Astrocyte (in vitro differentiated cells and primary cell): ENCODE measurements around the gene ANKRD53. TPM values are rescaled to one million over a fixed set of nuclear protein-coding genes. Genes with fewer than 3 reads are reported as not detected.

Experiments used
- DNase-seq: peaks from one replicate; pipeline ENCODE4 v3.0.0-alpha.2; 2010; ENCODE audit warnings: low read depth
- FAIRE-seq: peaks from 2 replicates; lab custom pipeline; 2011; peaks lifted over from hg19 to GRCh38; lab: Jason Lieb, UNC
- H2AFZ ChIP-seq: 2 replicates; pipeline ENCODE4 v1.6.0; 2012; ENCODE audit warnings: low read depth, low read length, inconsistent platforms
- H3K27ac ChIP-seq: 2 replicates; pipeline ENCODE4 v1.5.1; 2011; ENCODE audit warnings: low read depth, low read length, inconsistent platforms
- H3K27me3 ChIP-seq: 2 replicates; pipeline ENCODE4 v1.6.0; 2011; ENCODE audit warnings: low read length, inconsistent platforms; ENCODE audit not compliant: insufficient read depth
- H3K36me3 ChIP-seq: 2 replicates; pipeline ENCODE4 v1.5.1; 2011; ENCODE audit warnings: low read length, inconsistent platforms; ENCODE audit not compliant: insufficient read depth
- H3K4me1 ChIP-seq: 2 replicates; pipeline ENCODE4 v1.5.1; 2011; ENCODE audit warnings: low read length, inconsistent platforms; ENCODE audit not compliant: insufficient read depth
- H3K4me2 ChIP-seq: 2 replicates; pipeline ENCODE4 v1.6.0; 2012; ENCODE audit warnings: low read length, inconsistent platforms
- H3K4me3 ChIP-seq: 2 replicates; pipeline ENCODE4 v1.5.1; 2011; ENCODE audit warnings: low read depth, mild to moderate bottlenecking, low read length, inconsistent platforms; ENCODE audit not compliant: insufficient read depth
- H3K79me2 ChIP-seq: 2 replicates; pipeline ENCODE4 v1.6.0; 2012; ENCODE audit warnings: mild to moderate bottlenecking, low read length, inconsistent platforms; ENCODE audit not compliant: insufficient read depth
- H3K9ac ChIP-seq: 2 replicates; pipeline ENCODE4 v1.6.0; 2012; ENCODE audit warnings: mild to moderate bottlenecking, low read length, inconsistent platforms
- H3K9me3 ChIP-seq: 2 replicates; pipeline ENCODE4 v1.5.1; 2012; ENCODE audit warnings: low read depth, mild to moderate bottlenecking, low read length, inconsistent platforms; ENCODE audit not compliant: insufficient read depth
- H4K20me1 ChIP-seq: 2 replicates; pipeline ENCODE4 v1.6.0; 2012; ENCODE audit warnings: low read length, inconsistent platforms; ENCODE audit not compliant: insufficient read depth
- H3K27ac Mint-ChIP-seq: one replicate; pipeline ENCODE4 v1.8.0; 2021; ENCODE audit warnings: mild to moderate bottlenecking, mixed read lengths; ENCODE audit not compliant: unreplicated experiment
- H3K27me3 Mint-ChIP-seq: one replicate; pipeline ENCODE4 v1.8.0; 2021; ENCODE audit warnings: low read depth, mixed read lengths; ENCODE audit not compliant: unreplicated experiment
- H3K36me3 Mint-ChIP-seq: one replicate; pipeline ENCODE4 v1.8.0; 2021; ENCODE audit warnings: low read depth, mixed read lengths; ENCODE audit not compliant: unreplicated experiment
- H3K4me1 Mint-ChIP-seq: one replicate; pipeline ENCODE4 v1.8.0; 2021; ENCODE audit warnings: low read depth, mixed read lengths; ENCODE audit not compliant: unreplicated experiment
- H3K4me3 Mint-ChIP-seq: one replicate; pipeline ENCODE4 v1.8.0; 2021; ENCODE audit warnings: mild to moderate bottlenecking, moderate library complexity, mixed read lengths; ENCODE audit not compliant: unreplicated experiment
- H3K9me3 Mint-ChIP-seq: one replicate; pipeline ENCODE4 v1.8.0; 2021; ENCODE audit warnings: mild to moderate bottlenecking, mixed read lengths; ENCODE audit not compliant: unreplicated experiment
- CTCF ChIP-seq: IDR thresholded peaks from 2 replicates; pipeline ENCODE4 v1.5.1; 2011; ENCODE audit warnings: low read depth, mild to moderate bottlenecking, inconsistent platforms, low read length, moderate library complexity; ENCODE audit not compliant: insufficient read depth
- EZH2 ChIP-seq: IDR thresholded peaks from 2 replicates; pipeline ENCODE4 v1.6.1; 2012; ENCODE audit warnings: mild to moderate bottlenecking, low read length, inconsistent platforms; ENCODE audit not compliant: insufficient read depth
- total RNA-seq: library from RNA; stranded (reverse); gene quantifications from 2 replicates; pipeline ENCODE4 v1.2.1, GENCODE V29; 2021

Gene ANKRD53
- total RNA-seq, 1 donor from 2014 or later = 1.1 TPM

GRCh38 chr2:70986499-70987189 is 8.2 kb downstream of the ANKRD53 start:
- no peak overlapping the region for H3K27ac Mint-ChIP-seq
- H4K20me1 ChIP-seq = peaks cover 51% of the 10 kb centered on the region
- no peak overlapping the region for H3K9ac ChIP-seq
- no peaks in the 10 kb centered on the region for H3K4me1 Mint-ChIP-seq
- peaks cover 12% of the 10 kb centered on the region for H3K79me2 ChIP-seq
- FAIRE-seq = no peak
- no peaks in the 10 kb centered on the region for H3K27me3 ChIP-seq
- no peak overlapping the region for H3K4me2 ChIP-seq
- H3K4me3 ChIP-seq = no peak overlapping the region
- H3K27ac ChIP-seq = no peak overlapping the region
- no peak overlapping the region for H3K4me3 Mint-ChIP-seq
- no peak overlapping the region for H2AFZ ChIP-seq
- peaks cover 12% of the 10 kb centered on the region for H3K36me3 ChIP-seq
- H3K9me3 Mint-ChIP-seq = no peaks in the 10 kb centered on the region
- H3K36me3 Mint-ChIP-seq = peaks cover 24% of the 10 kb centered on the region
- H3K27me3 Mint-ChIP-seq = peaks cover 5% of the 10 kb centered on the region
- TF ChIP-seq CTCF (no peak), EZH2 (no peak)
- no peaks in the 10 kb centered on the region for H3K9me3 ChIP-seq
- no peaks in the 10 kb centered on the region for H3K4me1 ChIP-seq
- DNase-seq = no peak

DNA sequence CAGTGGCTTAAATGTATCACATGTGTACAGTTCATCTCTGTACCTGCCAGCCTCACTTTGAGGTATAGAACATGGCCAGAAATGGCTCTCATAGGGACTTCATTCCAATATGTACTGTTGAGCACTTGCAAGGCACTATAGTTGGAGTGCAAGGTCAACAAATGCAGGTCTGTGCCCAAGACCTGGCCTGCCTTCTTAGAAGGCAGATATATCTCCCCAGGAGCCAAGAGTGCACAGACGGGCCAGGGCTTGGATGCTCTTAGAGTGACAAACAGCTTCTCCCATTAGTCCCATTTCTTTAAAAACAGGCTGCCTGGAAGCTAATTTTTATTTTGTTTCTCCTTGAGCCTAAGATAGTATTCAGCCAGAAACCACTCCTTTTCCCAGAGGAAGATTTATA is 9.0 kb downstream of the ANKRD53 start:
- no peaks in the 10 kb centered on the region for H3K9me3 ChIP-seq
- H3K4me1 ChIP-seq = no peaks in the 10 kb centered on the region
- FAIRE-seq = no peak
- H3K27me3 ChIP-seq = no peaks in the 10 kb centered on the region
- peaks cover 12% of the 10 kb centered on the region for H3K36me3 ChIP-seq
- H3K4me2 ChIP-seq = no peak overlapping the region
- H3K79me2 ChIP-seq = peaks cover 15% of the 10 kb centered on the region
- Mint-ChIP-seq H3K36me3 (peaks cover 25% of the 10 kb centered on the region), H3K27me3 (peaks cover 5% of the 10 kb centered on the region), H3K27ac (no peak overlapping the region), H3K4me3 (no peak overlapping the region), H3K4me1 (no peaks in the 10 kb centered on the region), H3K9me3 (no peaks in the 10 kb centered on the region)
- TF ChIP-seq EZH2 = no peak
- TF ChIP-seq CTCF = no peak
- DNase-seq = no peak
- no peak overlapping the region for H3K27ac ChIP-seq
- H2AFZ ChIP-seq = no peak overlapping the region
- peaks cover 53% of the 10 kb centered on the region for H4K20me1 ChIP-seq
- no peak overlapping the region for H3K4me3 ChIP-seq
- H3K9ac ChIP-seq = no peak overlapping the region

DNA sequence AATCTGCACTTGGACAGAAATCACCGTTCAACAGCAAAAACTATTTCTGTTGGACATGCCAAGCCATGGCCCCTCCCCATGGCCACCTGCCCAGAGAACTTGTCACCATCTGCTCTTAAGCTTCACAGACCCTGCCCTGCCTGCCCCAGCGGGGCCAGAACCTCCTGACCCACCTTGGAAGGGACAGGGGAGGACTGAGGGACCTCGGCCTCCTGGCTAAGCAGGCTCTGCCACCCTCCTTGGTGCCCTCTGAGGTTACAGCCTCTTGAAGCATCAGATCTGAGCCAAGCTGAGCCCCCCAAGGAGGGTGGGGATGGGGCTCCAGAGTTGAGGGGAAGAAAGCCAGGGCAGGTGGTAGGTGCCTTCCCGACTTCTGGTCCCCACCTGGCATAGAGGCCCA is 9.7 kb downstream of the ANKRD53 start:
- DNase-seq (no peak), FAIRE-seq (no peak)
- no peak overlapping the region for H3K9ac ChIP-seq
- peaks cover 58% of the 10 kb centered on the region for H4K20me1 ChIP-seq
- H3K27me3 ChIP-seq = no peaks in the 10 kb centered on the region
- Mint-ChIP-seq H3K4me3 (no peak overlapping the region), H3K27ac (no peak overlapping the region), H3K9me3 (no peaks in the 10 kb centered on the region), H3K4me1 (peaks cover 6% of the 10 kb centered on the region), H3K36me3 (peaks cover 25% of the 10 kb centered on the region), H3K27me3 (peaks cover 2% of the 10 kb centered on the region)
- H3K36me3 ChIP-seq = peaks cover 12% of the 10 kb centered on the region
- no peak overlapping the region for H2AFZ ChIP-seq
- no peak overlapping the region for H3K4me3 ChIP-seq
- no peak overlapping the region for H3K27ac ChIP-seq
- peaks cover 4% of the 10 kb centered on the region for H3K4me1 ChIP-seq
- TF ChIP-seq CTCF = no peak
- no peak for TF ChIP-seq EZH2
- peaks cover 21% of the 10 kb centered on the region for H3K79me2 ChIP-seq
- no peaks in the 10 kb centered on the region for H3K9me3 ChIP-seq
- H3K4me2 ChIP-seq = no peak overlapping the region
